ENCODE measurements around the gene THRA. TPM values are rescaled to one million over a fixed set of nuclear protein-coding genes. Genes with fewer than 3 reads are reported as not detected.
A peak's percentile ranks its signal among the peaks of the same experiment; 100 is the strongest.

Gene THRA
- total RNA-seq, 4 donors from 2014 or later = 34.0 to 52.9 (median 44.8) TPM

GRCh38 chr17:40087903-40088718, 25.3 kb downstream of the THRA start:
- no peak for DNase-seq
- intact Hi-C loops (cut with DNase I) = loop anchor here (10.0 kb wide), 1 partner anchor 73 kb away; the partner anchor contains the start of gene CSF3
- Histone ChIP-seq H3K27me3 (no peaks in the 10 kb centered on the region), H3K27ac (no peak overlapping the region), H3K4me1 (peaks cover 11 to 22% of the 10 kb centered on the region in 2 donors), H3K9me3 (no peaks in the 10 kb centered on the region), H3K36me3 (peaks cover 43 to 44% of the 10 kb centered on the region in 2 donors), H3K4me3 (replicated peaks in 1 of 3) (no peak overlapping the region)
- WGBS, 2 donors = 90% methylated on average over 21 to 23 of the region's 28 CpGs
- no peak for TF ChIP-seq CTCF (IDR thresholded peaks at IDR 0.05)

- H3K36me3 ChIP-seq = peaks cover 52 to 55% of the 10 kb centered on the region in 2 donors
- no peaks in the 10 kb centered on the region for H3K27me3 ChIP-seq
- WGBS, 2 donors = 85 to 89% methylated on average over 25 of the region's 26 CpGs
- H3K27ac ChIP-seq = peak overlapping the region in 1 of 3 donors; percentile 15
- no peak overlapping the region for H3K4me3 ChIP-seq (replicated peaks in 1 of 3)
- TF ChIP-seq CTCF (IDR thresholded peaks at IDR 0.05) = no peak
- no peak for TF ChIP-seq POLR2A (IDR thresholded peaks at IDR 0.05)
- H3K4me1 ChIP-seq = peaks cover 18 to 33% of the 10 kb centered on the region in 2 donors
- no peak for DNase-seq
- intact Hi-C loops (cut with DNase I) = loop anchor here (10.0 kb wide), 1 partner anchor 74 kb away; the partner anchor contains the start of gene CSF3
- H3K9me3 ChIP-seq = no peaks in the 10 kb centered on the region
These were observed 26.5 kb downstream of the THRA start for GRCh38 chr17:40089077-40089895.

- Histone ChIP-seq H3K36me3 (peaks cover 55 to 57% of the 10 kb centered on the region in 2 donors), H3K4me1 (peaks cover 18 to 43% of the 10 kb centered on the region in 2 donors), H3K9me3 (no peaks in the 10 kb centered on the region), H3K4me3 (replicated peaks in 1 of 3) (no peak overlapping the region), H3K27ac (peak overlapping the region; percentile 1 to 30 (median 15)), H3K27me3 (no peaks in the 10 kb centered on the region)
- WGBS, 2 donors = 47 to 52% methylated on average over 12 to 14 of the region's 14 CpGs
- intact Hi-C loops (cut with DNase I) = no loop called here
- TF ChIP-seq CTCF (IDR thresholded peaks at IDR 0.05) (no peak), POLR2A (IDR thresholded peaks at IDR 0.05) (no peak)
- DNase-seq = peak; percentile 82 to 91
These were observed 27.7 kb downstream of the THRA start for GRCh38 chr17:40090237-40091119.

GRCh38 chr17:40091691-40092397, 29.1 kb downstream of the THRA start:
- intact Hi-C loops (cut with DNase I) = no loop called here
- Histone ChIP-seq H3K4me3 (replicated peaks in 1 of 3) (no peak overlapping the region), H3K4me1 (peaks cover 20 to 57% of the 10 kb centered on the region in 2 donors), H3K36me3 (peaks cover 58 to 64% of the 10 kb centered on the region in 2 donors), H3K27ac (peak overlapping the region; percentile 77 to 99 (median 96)), H3K9me3 (no peaks in the 10 kb centered on the region), H3K27me3 (no peaks in the 10 kb centered on the region)
- DNase-seq = peak; percentile 32 to 51
- 65 to 76% methylated on average over 14 to 18 of the region's 18 CpGs for WGBS, 2 donors
- TF ChIP-seq POLR2A (IDR thresholded peaks at IDR 0.05) (no peak), CTCF (IDR thresholded peaks at IDR 0.05) (no peak)

All from thyroid gland (tissue), 4 donors.